DOHH2 (cell line): ENCODE results near the gene LLGL1.

Experiments
- H3F3A ChIP-seq: fragments of 200-600 bp; sonication (generic), shearing (Covaris generic); 2 replicates; pipeline ENCODE4 v1.6.0; 2016; ENCODE audit warnings: antibody characterized with exemption, mild to moderate bottlenecking; ENCODE audit not compliant: control insufficient read depth, insufficient read depth
- H3K27ac ChIP-seq: fragments of 200-600 bp; sonication (generic); 2 replicates; pipeline ENCODE4 v1.5.1; 2014; ENCODE audit warnings: low read depth, mild to moderate bottlenecking, low read length, moderate library complexity
- H3K27me3 ChIP-seq: fragments of 200-600 bp; sonication (generic); 2 replicates; pipeline ENCODE4 v1.6.1; 2014; ENCODE audit warnings: mild to moderate bottlenecking, low read length, mixed read lengths; ENCODE audit not compliant: control insufficient read depth
- H3K36me3 ChIP-seq: fragments of 200-600 bp; sonication (generic); 2 replicates; pipeline ENCODE4 v1.6.1; 2014; ENCODE audit warnings: mild to moderate bottlenecking, low read length, moderate library complexity, mixed read lengths; ENCODE audit not compliant: control insufficient read depth
- H3K4me1 ChIP-seq: fragments of 200-600 bp; sonication (generic); 2 replicates; pipeline ENCODE4 v1.6.1; 2014; ENCODE audit warnings: mild to moderate bottlenecking, low read length, mixed read lengths; ENCODE audit not compliant: control insufficient read depth
- H3K4me2 ChIP-seq: fragments of 200-600 bp; sonication (generic); 2 replicates; pipeline ENCODE4 v1.6.0; 2014; ENCODE audit warnings: mild to moderate bottlenecking, low read length, moderate library complexity
- H3K4me3 ChIP-seq: fragments of 200-600 bp; sonication (generic); 2 replicates; pipeline ENCODE4 v1.5.1; 2014; ENCODE audit warnings: mild to moderate bottlenecking, low read length, mixed read lengths
- H3K79me2 ChIP-seq: fragments of 200-600 bp; sonication (generic); 2 replicates; pipeline ENCODE4 v1.6.1; 2014; ENCODE audit warnings: mild to moderate bottlenecking, low read length, mixed read lengths; ENCODE audit not compliant: control insufficient read depth
- H3K9me2 ChIP-seq: fragments of 200-600 bp; sonication (generic); replicated peaks from 2 replicates; pipeline ENCODE4 v1.6.1; 2014; ENCODE audit warnings: mild to moderate bottlenecking, low read length, mixed read lengths; ENCODE audit not compliant: control insufficient read depth
- H3K9me3 ChIP-seq: fragments of 200-600 bp; sonication (generic); 2 replicates; pipeline ENCODE4 v1.6.1; 2014; ENCODE audit warnings: antibody characterized with exemption, low read length, mixed read lengths; ENCODE audit not compliant: control insufficient read depth, insufficient read depth
- H4K20me1 ChIP-seq: fragments of 200-600 bp; sonication (generic); 2 replicates; pipeline ENCODE4 v1.6.0; 2014; ENCODE audit warnings: low read depth, mild to moderate bottlenecking, antibody characterized with exemption, low read length, moderate library complexity; ENCODE audit not compliant: control insufficient read depth, insufficient read depth
- CTCF ChIP-seq: fragments of 200-600 bp; sonication (generic); IDR thresholded peaks from one replicate; pipeline ENCODE4 v1.5.1; 2014; ENCODE audit warnings: antibody characterized with exemption, mild to moderate bottlenecking, low read depth, low read length; ENCODE audit not compliant: poor library complexity, severe bottlenecking
- EZH2phosphoT487 ChIP-seq: fragments of 200-600 bp; sonication (generic); IDR thresholded peaks from 2 replicates; pipeline ENCODE4 v1.6.1; 2017; ENCODE audit warnings: borderline replicate concordance, mild to moderate bottlenecking, antibody characterized with exemption, low read length, moderate library complexity, mixed read lengths

Gene LLGL1

GRCh38 chr17:18234853-18235380 lies 9.5 kb downstream of the LLGL1 start:
- no peaks in the 10 kb centered on the region; the same call in 1 of the 2 replicates for H3K36me3 ChIP-seq
- no peak overlapping the region for H3K27ac ChIP-seq
- TF ChIP-seq EZH2phosphoT487 (no peak), CTCF (no peak)
- H3K4me1 ChIP-seq, result no peaks in the 10 kb centered on the region
- no peaks in the 10 kb centered on the region for H4K20me1 ChIP-seq
- no peak overlapping the region for H3K4me2 ChIP-seq
- no peaks in the 10 kb centered on the region for H3K9me2 ChIP-seq
- no peak overlapping the region for H3K4me3 ChIP-seq
- no peaks in the 10 kb centered on the region for H3K9me3 ChIP-seq
- no peaks in the 10 kb centered on the region for H3K27me3 ChIP-seq
- no peaks in the 10 kb centered on the region for H3K79me2 ChIP-seq
- no peaks in the 10 kb centered on the region for H3F3A ChIP-seq

DNA sequence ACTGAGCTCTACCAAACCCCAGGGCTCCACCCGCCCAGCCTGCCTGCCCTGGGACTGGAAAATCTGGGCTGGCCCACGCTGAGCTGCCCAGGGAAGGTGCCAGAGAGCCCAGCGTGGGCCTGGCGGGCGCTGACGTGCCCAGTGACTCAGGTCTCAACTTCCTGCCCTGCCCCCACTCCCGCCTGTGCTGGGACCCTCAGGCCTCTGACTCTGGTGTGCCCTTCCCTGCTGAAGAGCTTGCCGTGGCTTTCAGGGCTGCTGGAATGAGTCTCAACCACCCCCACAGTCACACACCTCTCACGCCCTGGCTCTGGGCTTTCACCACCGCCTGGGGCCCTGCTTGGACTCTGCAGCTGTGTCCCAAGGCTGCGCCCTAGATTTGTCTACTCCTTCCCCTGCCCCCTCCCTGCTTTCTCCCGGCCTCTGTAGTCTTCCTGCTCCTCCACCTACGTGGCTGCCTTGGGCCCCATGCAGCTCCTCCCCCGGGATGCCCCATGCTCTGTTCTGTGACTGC lies 10.4 kb downstream of the LLGL1 start:
- H3K9me2 ChIP-seq, result no peaks in the 10 kb centered on the region
- no peak overlapping the region for H3K4me2 ChIP-seq
- no peaks in the 10 kb centered on the region for H3F3A ChIP-seq
- no peaks in the 10 kb centered on the region; the same call in 1 of the 2 replicates for H3K36me3 ChIP-seq
- TF ChIP-seq CTCF (no peak), EZH2phosphoT487 (no peak)
- H3K4me1 ChIP-seq, result no peaks in the 10 kb centered on the region
- H3K9me3 ChIP-seq, result no peaks in the 10 kb centered on the region
- no peak overlapping the region for H3K27ac ChIP-seq
- H4K20me1 ChIP-seq, result no peaks in the 10 kb centered on the region
- H3K4me3 ChIP-seq, result no peak overlapping the region
- H3K27me3 ChIP-seq, result no peaks in the 10 kb centered on the region
- no peaks in the 10 kb centered on the region for H3K79me2 ChIP-seq

GRCh38 chr17:18236494-18236893 lies 11.1 kb downstream of the LLGL1 start:
- no peaks in the 10 kb centered on the region for H3K79me2 ChIP-seq
- no peaks in the 10 kb centered on the region for H3K9me2 ChIP-seq
- H3K27me3 ChIP-seq, result no peaks in the 10 kb centered on the region
- no peak overlapping the region for H3K4me2 ChIP-seq
- H3K9me3 ChIP-seq, result no peaks in the 10 kb centered on the region
- no peaks in the 10 kb centered on the region for H3K4me1 ChIP-seq
- TF ChIP-seq CTCF, result no peak
- no peak for TF ChIP-seq EZH2phosphoT487
- H3F3A ChIP-seq, result no peaks in the 10 kb centered on the region
- H3K36me3 ChIP-seq, result no peaks in the 10 kb centered on the region; the same call in 1 of the 2 replicates
- no peak overlapping the region for H3K4me3 ChIP-seq
- no peak overlapping the region for H3K27ac ChIP-seq
- H4K20me1 ChIP-seq, result no peaks in the 10 kb centered on the region
